GM18861 (cell line): ENCODE results near the gene ST6GALNAC1.
"Not testable (repeated sequence)": the region's sequence is repeated elsewhere in the genome, so short reads cannot be mapped to it uniquely, and the experiment has no call there.

ENCODE experiments used
- ATAC-seq: cut with Tn5 transposase; IDR thresholded peaks from one replicate; pipeline ENCODE4 v1.9.1; 2021; ENCODE audit not compliant: unreplicated experiment

Gene ST6GALNAC1

DNA sequence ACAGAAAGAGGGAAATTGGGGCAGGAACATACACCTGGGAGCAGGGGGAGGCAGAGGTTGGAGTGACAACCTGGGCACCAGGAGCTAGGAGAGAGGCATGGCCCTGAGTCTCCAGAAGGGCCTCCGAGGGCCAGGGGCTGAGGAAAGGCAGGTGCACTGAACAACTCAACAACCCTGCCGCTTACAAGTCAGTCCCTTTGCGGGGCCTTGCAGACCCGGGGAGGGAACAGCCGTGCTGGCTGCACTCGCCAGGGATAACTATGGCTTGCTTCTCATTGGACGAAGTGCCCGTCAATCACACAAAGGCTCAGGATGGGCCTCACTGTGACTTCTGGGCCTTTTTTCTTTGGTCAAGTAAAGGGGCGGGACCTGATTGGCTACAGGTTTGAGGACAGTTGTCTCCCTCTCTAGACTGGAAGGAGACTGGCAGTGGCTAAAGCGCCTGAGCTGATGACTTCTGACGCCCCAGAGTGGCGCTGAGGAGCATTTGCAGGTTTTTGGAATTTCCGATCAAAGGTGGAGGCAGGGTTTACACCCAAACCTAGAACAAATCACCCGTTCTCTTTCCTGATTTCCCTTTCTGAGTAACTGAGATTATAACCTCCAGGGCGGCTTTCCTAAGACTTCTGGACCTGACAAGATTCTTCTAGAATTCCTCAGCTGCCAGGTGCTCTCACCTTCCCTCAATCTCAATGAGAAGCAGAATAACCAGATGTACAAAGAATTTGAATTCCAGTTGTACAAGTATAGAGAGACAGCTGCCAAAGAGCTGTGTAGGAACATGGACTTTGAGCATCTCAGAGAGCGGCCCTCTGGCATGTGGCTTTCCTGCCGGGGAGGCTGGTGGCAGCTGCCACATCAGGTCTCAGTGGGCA lies 30.3 kb downstream of the ST6GALNAC1 start:
- no peak for ATAC-seq

DNA sequence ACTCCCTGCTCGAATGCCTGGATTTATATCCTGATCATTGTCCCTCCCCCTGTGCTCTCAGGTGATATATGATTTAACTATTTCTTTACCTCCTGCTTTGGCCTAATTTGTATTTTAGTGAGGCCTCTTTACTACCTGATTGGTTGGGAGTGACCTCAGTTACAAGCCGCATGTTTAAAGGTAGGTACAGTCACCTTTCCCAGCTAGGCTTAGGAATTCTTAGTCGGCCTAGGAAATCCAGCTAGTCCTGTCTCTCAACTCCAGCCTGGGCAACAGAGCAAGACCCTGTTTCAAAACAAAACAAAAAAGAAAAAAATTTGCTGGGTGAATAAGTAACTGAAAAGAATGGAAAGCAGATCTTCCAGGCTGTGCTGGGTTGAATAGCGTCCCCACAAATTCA lies 31.1 kb downstream of the ST6GALNAC1 start:
- ATAC-seq = no peak

DNA sequence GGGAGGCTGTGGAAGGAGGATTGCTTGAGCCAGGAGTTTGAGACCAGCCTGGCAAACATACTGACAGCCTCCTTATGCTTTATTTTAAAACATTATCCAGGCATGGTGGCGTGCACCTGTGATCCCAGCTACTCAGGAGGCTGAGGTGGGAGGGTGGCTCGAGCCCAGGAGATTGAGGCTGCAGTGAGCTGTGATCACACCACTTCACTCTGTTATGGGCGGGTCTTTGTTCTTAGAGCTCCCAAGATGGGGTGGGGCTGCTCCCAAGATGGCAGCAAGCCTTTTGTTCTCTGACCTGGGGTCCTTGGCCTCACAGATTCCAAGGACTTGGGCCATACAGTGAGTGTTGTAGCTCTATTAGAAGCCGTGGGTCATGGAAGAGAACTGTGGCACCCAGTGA lies 31.8 kb downstream of the ST6GALNAC1 start:
- no peak for ATAC-seq

DNA sequence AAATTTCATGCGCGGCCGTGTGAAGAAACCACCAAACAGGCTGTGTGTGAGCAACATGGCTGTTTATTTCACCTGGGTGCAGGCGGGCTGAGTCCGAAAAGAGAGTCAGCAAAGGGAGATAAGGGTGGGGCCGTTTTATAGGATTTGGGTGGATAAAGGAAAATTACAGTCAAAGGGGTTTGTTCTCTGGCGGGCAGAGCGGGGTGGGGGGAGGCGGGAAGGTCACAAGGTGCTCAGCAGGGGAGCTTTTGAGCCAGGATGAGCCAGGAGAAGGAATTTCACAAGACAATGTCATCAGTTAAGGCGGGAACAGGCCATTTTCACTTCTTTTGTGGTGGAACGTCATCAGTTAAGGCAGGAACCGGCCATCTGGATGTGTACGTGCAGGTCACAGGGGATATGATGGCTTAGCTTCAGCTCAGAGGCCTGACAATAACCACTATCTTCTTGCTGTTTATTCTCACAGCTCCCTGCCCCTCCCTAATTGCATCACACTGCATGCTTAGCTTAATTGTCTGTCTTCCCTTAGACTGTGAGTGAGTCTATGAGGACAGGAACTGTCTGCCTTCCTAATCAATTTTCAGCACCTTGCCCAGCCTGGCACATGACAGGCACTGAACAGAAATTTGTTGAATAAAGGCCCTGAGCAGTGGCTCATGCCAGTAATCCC lies 32.3 kb downstream of the ST6GALNAC1 start:
- not testable (repeated sequence) for ATAC-seq

DNA sequence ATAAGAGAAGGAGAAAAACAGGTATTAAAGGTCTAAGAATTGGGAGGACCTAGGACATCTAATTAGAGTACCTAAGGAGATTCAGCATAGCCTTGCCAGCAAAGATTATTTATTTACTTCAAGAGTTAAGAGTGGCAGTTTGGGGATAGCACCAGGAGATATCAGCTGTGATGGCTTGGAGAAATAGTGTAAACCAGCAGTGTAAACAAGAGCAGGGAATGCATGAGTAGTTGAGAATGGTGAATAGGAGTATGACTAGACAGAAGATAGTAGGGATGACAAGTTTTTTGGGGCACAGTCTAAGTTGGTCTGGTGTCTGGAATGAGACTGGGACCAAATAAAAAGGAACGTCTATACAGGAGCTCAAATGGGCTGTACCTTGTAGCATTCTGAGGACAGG lies 36.9 kb downstream of the ST6GALNAC1 start:
- not testable (repeated sequence) for ATAC-seq

DNA sequence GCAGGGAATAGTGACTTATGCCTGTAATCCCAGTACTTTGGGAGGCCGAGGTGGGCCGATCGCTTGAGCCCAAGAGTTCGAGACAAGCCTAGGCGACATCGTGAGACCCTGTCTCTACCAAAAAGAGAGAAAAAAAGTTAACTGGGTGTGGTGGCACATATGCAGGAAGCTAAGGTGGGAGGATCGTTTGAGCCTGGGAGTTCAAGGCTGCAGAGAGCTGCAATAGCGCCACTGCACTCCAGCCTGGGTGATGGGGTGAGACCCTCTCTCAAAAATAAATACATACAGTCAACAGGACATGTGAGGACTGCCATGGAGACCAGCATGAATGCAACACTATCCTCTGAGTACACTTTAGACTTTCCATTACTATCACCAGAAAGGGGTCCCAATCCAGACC lies 42.5 kb downstream of the ST6GALNAC1 start:
- no peak for ATAC-seq

DNA sequence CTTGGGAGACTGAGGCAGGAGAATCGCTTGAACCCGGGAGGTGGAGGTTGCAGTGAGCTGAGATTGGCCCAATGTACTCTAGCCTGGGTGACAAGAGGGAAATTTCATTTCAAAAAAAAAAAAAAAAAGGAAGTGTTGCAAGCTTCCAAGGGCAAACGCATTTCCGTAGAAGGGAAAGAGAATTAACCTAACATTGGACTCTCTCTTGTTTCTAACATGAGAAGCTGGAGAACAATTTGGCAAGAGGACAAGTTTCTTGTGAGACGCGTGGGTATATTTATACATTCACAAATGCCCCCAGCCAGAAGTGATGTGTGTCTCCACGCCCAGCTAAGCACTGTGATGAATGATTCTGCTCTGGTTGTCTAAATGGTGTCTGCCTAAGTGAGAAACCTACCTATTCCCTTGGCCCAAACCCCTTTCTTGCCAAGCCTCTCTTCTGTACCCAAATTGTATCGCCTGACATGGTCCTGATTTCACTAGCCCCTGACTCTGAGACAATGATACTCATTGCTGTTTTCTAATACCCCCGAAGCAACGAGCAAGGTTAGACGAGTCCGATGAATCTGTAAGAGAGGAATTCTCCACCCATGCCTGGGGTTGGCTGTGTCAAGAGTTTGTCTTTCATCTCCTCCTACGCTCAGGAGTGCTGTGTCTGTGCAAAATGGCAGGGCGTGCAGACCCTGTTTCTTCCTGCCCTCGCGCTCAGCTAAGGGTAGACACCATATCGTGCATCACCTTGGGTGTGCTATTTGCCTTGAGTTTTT lies 43.7 kb downstream of the ST6GALNAC1 start:
- no peak for ATAC-seq

DNA sequence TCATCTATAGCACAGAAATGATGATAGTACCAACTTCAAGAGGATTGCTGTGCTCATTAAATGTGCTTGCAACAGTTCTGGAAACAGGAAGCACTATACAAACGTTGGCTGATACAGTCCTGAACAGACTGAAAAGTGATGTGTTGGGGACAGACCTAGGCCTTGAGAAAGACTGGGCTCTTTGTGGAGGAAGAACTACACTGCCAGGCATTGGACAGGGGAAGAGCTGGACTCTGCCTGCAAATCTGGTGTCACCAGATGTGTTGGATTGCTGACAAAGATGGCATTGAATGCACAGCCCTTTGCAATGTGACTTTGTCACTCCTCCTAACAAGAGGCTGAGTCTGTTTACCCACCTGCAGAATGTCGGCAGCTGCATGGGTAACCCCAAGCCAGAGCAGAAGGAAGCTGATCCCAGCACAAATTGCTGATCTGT lies 45.5 kb downstream of the ST6GALNAC1 start:
- no peak for ATAC-seq

DNA sequence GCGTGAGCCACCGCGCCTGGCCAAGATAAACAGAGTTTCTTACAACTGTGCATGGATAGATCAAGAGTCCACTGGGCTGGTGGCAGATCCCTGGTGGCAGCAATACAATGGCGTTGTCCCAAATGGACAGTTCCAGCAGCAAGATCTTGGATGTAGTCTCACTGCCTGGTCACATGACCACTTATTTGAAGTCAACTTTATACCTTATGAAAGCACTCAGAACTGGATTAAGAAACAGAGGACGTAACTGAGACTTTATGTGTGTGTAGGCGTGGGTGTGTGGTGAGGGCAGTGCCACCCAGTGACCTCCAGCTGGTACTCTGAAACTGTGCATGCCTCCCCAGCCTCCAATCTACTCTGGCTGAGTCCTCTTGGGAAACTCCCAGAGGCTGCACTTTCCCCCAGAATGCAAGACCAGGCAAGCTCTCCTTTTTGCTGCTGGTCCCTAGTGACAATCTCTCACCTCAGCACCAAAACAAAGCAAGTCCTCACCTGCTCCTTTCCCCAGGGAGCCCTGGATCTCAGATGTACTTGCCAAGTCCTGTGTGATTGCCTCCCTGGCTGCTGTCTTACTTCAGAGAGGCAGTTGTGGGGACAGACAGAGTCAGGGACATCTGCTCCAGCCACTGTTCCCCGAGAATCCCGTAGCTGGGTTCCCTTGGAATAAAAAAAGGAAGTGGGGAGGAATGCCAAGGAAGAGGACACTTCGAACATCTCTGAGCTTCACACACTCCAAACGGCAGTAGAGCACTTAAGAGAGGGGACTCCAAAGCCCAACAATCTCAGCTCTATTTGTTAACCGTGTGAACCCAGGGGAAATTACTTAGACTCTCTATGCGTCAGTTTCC lies 46.2 kb downstream of the ST6GALNAC1 start:
- ATAC-seq = no peak

DNA sequence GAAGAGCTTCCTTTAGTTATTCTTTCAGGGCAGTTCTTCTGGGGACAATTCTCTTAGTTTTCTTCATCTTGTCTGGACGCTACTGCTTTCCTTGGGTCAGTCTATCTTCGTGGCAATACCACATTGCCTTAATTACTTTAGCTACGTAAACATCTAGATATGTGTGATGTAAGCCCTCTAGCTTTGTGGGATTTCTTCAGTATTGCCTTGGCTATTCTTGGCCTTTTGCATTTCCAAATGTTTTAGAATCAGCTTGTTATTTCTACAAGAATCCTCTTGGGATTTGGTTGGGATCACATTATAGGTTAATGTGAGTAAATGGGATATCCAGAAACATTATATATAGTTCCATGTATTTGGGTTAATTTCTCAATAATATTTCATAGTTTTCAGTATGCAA lies 48.9 kb downstream of the ST6GALNAC1 start:
- ATAC-seq = no peak

DNA sequence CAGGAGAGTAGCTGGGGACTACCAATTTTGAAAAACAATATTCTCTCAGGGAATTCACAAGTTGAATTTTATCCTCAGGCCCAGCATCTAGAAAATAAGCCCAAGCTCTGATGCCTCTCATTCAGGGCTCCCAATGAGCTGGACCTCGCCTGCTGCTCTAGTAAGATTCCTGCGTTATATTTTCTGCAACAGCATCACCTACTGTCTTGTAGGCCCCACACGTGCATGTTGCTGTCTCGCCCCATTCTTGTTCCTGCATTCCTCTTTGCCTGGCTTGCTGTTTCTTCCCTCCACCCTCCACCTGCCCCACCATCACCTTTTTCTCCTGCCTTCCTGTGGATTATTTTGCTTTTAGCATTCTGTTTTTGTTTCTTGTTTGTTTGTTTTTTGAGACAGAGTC lies 49.6 kb downstream of the ST6GALNAC1 start:
- ATAC-seq = no peak

DNA sequence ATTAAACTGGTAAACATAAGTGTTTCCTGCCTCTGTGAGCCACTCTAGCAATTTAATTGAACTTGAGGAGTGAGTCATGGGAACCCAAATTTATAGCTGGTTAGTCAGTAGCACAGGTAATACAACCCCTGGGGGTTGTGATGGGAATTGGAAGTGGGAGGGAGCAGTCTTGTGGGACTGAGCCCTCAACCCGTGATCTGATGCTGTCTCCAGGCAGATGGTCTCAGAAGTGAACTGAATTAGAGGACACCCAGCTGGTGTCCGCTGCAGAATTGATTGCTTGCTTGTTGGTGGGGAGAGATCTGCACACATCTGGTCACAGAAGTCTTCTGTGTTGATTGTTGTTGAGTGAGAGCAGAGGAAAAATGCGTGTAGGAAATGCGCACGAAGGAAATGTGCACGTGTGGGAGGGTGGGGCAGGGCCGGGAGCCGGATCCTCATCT lies 50.2 kb downstream of the ST6GALNAC1 start:
- ATAC-seq = no peak

DNA sequence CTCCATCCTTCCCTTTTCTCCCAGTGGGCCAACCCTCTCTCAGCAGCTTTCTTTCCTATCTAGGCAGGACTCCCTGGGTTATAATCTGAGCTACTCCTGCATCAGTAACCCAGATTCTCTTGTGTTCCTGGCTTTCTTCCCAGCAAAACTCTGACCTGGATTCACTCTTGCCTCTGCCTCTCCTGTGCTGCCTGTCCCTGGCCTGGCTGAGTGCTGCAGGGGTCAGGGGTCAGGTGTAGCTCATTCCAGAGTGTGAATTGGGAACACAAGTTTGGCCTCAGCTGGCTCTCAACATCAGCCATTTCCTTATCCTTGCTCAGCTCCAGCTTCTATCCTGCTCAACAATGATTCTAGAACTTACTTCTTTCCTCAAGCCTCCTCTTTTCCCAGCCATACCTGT lies 55.4 kb downstream of the ST6GALNAC1 start:
- no peak for ATAC-seq

DNA sequence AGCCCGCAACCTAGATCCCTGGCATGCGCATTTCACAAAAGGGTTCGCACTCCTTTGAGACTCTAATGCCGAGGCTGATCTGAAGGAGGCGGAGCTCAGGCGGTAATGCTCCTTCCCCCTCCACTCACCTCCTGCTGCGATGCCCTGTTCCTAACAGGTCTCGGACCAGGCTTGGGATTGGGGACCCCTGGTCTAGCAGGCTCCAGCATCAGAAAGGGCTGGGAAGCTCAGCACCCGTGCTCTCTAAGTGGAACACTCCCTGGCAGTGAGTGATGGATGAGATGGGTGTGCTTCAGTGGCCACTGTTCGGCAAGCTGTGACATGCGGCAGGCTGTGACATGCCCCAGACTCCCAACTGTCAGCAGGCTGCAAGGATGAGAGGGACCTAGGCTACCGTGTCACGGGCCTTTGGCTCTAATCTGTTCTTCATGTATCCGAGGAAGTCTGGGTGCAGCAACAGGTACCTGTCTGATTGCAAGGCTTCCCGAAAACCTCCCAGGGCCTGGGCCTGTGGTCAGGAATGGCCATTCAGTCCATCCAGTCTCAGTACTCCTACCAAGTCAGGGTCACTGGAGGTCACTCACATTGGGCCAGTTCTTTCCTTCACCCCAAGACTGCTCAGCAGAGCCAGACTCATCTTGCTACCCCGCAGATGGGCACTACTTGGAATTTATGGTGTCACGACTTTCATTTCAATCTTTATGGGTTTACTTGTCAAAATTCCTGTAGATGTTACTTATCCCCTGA lies 56.6 kb downstream of the ST6GALNAC1 start:
- ATAC-seq = no peak

DNA sequence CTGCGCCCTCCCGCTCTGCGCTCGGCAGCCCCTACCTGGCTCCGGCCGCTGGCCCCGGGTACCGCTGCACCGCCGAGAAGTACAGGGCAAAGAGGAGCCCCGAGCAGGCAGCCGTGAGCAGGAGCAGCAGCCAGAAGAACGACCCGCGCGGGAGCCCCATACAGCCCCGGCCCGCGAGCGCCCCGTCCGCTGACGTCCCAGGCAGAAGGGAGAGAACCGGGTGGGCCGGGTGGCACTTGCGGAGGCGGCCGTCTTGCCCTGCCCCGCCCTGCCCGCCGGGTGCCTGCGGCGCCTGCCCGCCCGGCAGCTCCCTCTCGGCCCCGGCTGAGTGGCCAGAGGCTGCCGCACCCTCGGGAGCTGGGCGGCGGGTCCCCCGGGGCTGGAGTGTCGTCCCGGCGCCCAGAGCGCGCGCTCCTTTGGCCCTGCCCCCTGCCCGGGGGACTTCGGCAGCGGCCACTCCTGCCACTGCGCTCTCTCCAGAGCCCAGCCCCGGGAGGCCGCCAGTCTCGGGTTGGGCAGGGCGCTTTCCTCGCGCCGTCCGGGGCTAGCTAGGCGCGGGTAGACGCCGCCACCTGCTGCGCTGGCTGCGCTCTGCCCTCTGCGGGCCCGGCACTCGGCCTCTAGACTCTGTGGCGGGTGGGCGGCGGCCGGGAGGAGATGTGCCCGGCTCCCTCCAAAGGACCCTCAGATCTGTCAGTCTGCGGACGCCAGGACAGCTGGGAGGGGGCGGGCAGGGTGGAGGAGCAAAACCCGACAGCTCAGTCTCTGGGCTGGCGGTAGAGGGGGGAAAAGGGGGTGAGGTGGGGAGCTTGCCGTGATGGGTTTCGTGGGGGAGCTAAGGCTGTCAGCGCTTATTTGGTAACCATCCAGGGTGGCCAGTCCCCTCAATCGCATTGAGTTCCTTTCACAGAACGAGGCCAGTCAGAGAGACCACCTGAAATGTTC lies 57.6 kb downstream of the ST6GALNAC1 start, which contains the start of gene ST6GALNAC2:
ST6GALNAC2 (minus strand) TSS at position 212 of the 945 bp plus-strand sequence; CDS start at position 160, 52 bp downstream.
- ATAC-seq = no peak

DNA sequence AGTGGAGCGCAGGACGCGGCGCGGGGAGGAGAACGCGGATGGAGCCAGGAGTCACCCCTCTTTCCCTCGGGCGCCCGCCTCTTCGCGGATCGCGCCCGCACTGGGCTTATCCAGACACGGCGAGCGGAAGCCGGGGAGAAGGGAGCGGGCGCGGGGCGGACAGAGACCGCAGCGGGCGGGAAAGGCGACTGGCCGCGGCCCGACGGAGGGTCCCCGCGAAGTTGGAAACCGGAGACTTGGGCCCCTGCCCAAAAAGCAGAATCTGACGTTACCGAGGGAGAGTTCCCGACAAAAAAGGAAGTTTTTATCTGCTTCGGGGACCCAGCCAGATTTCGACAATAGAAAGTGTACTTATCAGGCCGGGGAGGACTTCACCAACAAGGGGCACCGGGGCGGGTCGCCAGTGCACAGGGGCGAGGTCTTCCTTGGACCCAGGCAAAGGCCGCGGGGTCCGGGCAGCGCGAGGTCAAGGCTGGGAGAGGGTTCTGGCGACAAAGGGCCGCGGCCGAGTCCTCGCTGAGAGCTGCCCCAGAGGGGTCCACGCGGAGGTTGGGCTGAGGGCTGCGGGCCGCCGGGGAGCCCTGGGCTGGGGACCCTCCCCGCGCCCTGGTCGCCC lies 58.4 kb downstream of the ST6GALNAC1 start:
- no peak for ATAC-seq

DNA sequence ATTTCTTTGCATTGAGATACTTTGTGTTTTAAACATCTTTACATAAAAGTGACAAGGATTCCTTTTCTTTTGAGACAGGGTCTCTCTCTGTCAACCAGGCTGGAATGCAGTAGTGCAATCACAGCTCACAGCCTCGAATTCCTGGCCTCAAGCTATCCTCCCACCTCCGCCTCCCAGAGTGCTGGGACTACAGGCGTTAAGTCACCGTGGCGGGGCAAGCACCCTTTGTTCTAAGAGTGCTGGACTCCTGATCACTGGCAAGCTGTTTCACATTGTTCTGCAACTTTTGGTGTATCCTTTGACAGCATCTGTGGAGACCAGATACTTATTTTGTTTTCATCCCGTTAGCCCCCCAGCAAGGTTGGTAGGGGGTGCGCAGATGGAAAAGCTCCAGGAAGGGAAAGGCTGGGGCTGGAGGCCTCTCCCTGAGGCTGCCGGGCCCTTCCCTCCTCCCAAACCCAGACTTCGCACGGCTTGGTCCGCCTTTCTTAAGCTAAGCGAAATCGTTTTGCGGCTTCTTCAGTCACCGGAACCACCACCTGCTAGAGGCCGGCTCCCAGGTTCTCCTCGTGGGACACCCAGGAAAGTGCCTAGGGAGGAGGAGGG lies 59.0 kb downstream of the ST6GALNAC1 start:
- ATAC-seq = no peak

DNA sequence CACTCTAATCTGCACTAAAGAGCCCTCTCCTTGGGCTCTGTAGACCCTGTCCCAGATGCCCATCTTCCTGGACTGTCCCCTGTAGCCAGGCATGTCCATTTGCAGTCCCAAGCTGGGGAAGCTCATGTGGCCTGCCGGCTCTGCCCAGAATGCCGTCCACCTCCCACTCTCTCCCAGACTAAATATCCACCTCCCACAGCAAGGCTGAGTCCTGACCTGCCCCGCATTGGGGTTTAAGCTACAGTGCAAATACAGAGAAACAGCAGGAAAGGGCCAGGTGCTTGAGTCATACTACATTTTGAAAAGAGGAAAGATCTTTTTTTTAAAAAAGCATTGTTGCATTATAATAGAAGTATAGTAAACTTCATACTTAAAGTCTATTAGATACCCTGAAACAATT lies 60.9 kb downstream of the ST6GALNAC1 start:
- ATAC-seq = no peak
